Measurements from ENCODE around the gene TTN.
A peak's percentile ranks its signal among the peaks of the same experiment; 100 is the strongest.

The TTN gene

DNA sequence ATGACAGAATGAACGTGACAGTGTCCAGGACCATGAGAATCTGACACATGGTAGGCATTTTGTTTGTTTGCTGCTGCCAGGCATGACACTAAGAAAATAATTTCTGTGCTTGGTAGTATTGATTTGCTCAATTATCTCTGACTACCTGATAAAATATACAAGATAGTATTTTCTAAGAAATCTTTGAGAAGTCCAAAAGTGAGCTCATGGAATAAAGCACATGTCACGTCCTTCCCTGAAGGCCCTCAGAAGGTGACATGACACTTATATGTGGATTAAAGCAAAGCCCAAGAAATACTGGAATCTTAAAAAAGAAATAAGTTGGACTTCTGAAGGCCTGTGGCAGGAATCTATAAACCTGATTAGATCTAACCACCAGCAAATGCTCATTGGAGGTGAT, 3.8 kb upstream of the TTN start:
- DNase-seq (ENCODE audit: low spot score), result no peak

DNA sequence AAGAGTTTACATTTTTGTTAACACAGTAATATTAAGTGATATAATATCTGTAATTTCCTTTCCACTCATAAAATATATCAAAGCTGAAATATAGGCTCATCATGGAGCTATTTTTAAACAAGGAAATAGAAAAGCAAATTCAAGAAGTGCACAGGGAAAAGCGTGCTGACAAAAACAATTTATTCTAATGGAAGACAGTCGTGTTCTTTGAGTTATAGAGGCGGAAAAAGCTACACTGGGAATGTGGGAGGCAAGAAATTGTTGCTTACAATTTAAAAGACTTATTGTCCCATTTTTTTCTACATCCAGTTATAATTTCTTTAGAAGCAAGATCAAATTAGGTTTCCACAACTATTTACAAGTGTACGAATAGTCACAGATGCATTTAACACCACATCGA, 3.2 kb upstream of the TTN start:
- no peak for DNase-seq (ENCODE audit: low spot score)

DNA sequence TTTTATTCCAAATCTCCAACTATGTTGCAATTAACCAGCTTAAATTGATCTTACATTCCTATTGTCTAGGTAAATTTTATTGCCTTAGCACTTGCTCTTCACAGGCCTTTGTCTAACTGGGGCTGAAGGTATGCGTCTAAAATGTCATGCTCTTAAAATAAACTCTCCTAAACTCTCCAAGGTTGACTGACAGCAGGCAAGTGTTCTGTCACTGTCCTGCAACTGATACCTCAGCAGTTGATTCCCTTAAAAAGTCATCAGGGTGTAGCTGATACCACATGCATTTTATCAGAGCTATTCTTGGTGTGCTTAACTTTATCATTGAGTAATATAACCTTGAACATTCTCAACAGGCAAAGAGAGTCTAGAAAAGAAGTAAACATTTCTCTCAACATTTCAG, 680 bp downstream of the TTN start:
- no peak for DNase-seq (ENCODE audit: low spot score)

DNA sequence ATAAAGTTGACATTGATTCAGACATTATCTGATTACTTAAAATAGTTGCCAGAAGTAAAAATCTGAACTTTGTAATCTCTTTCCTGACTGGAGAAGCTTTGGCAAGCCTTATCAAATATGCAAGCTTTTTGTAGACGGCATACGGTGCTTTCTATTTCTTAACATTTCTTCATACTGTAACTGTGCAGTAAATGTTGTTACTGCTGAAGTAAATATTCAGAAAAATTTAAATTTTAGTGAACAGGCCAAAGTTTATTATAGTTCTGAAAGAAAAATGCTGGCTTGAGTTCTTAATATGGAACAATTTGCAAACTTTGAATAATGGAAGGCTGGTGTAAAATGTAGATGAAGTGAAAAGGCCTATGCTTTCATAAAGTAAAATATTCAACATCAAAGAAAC, 1.8 kb downstream of the TTN start:
- DNase-seq (ENCODE audit: low spot score), result no peak

DNA sequence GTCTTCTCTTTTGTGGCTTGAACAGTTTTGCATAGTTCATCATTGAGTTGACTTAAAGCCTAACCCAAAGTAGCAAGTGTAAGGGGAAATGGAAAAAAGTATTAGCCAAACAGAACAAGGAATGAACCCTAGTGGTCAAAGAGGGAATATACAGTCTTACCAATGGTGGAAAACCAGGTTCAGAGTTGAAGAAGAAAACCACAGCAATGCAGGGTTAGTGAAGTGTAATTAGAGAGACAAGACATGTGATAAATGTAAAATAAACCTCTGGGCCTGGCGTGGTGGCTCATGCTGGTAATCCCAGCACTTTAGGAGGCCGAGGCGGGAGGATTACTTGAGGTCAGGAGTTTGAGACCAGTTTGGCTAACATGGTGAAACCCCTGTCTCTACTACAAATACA, 2.4 kb downstream of the TTN start:
- DNase-seq (ENCODE audit: low spot score), result peak; percentile 74

DNA sequence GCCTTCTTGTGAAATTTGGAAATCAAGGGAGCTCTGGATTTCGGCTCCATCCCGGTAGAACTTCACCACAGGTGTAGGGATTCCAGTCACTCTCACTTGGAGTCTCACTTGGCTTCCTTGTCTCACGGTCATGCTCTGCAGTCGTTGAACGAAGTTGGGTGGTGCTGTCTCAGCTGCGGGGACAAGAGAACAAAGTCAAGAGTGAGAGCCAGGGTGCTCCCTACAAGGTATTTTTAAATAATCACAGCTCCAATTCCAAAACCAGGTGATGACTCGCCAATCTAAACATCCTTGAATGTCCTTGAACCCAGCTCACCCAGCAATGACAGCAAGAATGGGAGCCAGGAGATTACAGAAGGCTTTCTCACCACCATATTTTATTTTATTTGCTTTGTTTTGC, 6.7 kb downstream of the TTN start:
- DNase-seq (ENCODE audit: low spot score), result no peak

DNA sequence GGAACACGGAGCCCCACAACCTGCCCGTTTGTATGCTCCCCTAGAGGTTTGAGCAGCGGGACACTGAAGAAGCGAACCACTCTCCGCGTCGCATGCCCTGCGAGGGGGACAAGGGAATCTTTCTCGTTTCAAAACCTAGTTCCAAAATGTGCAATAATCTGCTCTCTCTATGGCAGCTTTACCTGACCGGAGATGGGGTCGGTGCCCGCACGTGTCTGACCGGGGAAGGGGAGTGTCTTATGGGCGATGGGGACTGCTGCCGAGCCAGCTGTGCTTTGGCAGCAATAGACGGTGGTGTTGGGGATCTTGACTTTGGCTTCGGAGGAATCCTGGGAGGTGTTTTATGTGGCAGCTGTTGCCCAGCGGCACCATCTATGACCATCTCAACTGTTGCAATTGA, 7.9 kb downstream of the TTN start:
- DNase-seq (ENCODE audit: low spot score), result no peak

DNA sequence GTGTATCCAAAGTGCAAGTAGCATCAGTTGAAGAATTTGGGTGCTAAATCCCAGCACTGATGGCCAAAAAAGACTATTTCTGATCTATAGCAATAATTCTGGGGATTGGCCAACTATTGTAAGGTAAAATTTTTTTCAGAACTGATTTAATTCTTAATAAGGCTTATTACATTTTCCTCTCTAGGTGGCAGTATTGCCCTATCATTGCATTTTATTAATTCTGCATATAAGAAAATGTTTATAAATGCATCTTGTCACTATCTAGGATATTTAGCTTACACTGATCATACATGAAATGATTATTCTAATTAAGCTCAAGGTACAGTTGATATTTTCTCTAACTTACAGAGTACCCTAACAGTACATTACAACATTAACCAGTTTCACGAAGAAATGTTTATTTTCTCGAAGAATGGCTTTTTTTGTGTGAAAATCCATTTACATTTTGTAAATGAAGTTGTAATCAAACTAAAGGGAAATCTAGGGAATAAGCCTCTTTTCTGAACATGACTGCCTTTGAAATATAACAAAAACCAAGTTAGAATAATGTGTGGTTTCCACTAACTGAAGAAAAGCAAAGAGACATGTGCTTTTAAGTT, 11.0 kb downstream of the TTN start:
- DNase-seq (ENCODE audit: low spot score), result peak; percentile 24

DNA sequence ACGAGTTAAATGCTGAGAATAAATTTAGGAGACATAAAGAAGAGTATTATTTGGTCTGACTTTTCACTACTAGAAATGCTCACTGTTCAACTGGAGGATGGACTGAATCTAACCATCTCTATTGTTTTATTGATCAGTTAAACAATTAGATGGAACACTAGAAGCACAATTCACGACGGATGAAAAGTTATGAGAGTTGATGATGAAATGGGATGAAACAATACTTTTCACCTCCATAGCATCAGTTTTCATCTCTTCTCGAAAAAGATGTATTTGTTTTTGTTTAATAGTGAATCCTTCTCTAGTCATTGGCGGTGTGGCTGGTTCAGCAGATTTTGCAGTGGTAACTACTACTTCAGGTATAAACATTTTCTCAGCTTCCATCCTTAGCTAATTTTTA, 19.3 kb downstream of the TTN start:
- no peak for DNase-seq (ENCODE audit: low spot score)

DNA sequence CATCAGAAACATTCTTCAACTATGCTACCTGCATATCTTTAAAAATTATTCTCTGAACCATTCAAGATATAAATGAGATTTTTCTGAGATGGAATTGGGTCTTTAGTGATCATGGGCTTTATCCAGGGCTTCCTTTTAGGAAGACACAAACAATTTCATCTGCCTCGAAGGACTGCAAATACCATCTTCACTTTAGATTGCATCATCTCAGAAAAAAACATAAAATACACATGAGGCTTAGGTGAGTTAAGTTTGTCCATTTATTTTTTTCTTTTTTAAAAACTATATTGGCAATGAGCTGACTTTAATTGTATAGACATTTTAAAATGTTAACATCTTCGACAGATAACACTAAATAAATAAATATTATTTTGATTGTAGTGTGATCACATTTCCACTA, 20.1 kb downstream of the TTN start:
- no peak for DNase-seq (ENCODE audit: low spot score)

DNA sequence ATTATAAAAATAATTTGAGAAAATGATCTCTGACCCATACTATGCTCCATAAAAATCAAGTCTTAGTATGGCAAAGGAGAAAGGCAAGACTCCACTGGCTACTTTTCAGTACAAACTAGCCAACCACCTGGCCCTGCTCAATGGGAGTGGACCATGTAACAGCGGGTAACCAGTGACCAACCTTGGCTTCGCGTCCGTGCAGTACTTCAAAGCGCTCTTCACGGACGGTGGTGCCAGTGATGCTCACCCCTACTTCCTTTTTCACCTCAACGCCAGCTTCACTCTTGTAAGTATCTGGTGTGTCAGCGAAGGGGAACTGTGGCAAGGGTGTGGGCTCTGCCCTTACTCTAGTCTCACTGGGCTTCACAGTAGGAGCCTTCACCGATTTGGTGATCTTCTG, 23.3 kb downstream of the TTN start:
- no peak for DNase-seq (ENCODE audit: low spot score)

DNA sequence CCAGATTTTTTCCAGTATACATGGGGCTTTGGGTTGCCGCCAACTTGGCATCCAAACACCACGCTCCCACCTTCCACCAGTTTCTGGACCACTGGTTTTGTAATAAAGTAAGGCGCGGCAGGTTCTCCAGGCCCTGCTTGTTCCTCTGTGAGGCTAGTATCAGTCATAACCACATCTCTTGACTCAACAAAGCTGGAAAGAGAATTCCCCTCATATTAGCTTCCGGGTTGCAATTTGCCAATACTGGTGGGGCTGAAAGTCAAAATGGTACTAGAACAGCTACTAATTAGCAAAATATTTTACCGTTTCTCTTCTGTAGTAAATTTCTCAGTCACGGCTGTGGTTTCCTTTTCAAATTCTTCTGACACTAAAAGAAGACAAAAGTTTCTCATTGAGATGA, 25.0 kb downstream of the TTN start:
- DNase-seq (ENCODE audit: low spot score), result no peak

DNA sequence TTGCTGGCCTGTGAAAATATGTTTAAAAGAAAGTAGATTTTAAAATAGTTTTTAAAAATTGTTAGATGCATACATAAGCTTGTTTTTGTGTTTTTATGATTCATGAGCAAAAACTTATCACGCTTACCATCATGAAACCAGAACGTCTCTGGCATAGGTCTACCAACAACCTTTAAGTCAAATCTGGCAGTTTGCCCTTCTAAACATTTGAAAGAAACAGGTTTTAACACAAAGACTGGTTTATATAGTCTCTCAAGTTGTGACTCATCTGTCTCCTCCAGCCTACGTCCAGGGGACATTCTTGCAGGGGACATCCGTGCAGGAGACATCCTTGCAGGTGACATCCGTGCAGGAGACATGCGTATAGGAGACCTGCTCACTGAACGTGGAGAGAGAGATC, 29.6 kb downstream of the TTN start:
- DNase-seq (ENCODE audit: low spot score), result no peak

DNA sequence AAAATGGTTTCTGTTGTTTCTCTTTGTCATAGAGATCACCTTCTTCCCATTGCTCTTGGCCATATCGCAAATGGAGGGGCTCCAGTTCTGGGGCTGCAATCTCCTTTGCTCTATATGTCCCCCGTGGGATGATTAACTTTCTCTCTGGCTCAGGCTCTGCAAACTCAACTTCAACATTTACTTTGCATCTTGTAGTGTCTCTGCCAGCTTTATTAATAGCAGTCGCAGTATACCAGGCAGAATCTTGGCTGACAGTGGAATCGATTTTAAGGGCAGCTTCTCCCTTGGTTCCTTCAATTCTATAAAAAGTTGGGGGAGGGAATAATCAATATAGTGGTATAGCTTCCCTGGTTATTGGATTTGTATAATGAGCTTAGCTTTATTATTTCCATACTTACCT, 30.5 kb downstream of the TTN start:
- no peak for DNase-seq (ENCODE audit: low spot score)

DNA sequence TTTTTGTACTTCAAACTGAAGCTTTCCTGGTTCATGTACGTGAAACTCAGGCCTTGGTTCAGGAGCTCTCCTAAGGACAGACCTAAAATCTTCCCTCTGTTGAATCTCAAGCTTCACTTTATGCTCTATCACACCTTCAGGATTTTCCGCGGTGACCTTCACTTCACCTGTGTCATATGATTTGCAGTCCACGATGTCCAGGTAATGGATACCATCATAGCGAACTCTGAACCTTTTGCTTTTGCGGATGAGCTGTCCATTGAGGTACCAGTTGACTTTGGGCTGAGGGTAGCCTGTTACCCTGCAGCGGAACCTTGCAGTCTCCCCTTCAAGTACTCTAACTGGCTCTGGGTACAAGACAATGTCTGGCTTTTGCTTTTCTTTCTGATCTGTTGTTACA, 31.2 kb downstream of the TTN start:
- DNase-seq (ENCODE audit: low spot score), result no peak

DNA sequence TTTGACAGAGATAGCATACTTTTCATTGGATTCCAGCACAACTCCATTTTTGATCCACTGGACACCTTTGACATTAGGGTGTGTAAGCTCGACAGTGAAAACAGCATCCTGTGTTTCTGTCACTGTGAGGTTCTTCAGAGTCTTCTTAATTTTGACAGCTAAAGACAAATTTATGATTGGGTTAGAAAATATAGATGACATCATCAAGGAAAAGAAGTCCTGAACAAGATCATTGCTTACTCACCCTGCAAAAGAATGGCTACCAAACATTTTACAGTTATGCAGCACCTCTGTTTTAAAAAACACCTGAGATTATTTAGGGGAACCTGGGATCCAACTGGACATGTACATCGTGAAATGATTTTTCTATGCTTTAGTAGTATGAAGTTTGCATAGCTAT, 36.7 kb downstream of the TTN start:
- no peak for DNase-seq (ENCODE audit: low spot score)

DNA sequence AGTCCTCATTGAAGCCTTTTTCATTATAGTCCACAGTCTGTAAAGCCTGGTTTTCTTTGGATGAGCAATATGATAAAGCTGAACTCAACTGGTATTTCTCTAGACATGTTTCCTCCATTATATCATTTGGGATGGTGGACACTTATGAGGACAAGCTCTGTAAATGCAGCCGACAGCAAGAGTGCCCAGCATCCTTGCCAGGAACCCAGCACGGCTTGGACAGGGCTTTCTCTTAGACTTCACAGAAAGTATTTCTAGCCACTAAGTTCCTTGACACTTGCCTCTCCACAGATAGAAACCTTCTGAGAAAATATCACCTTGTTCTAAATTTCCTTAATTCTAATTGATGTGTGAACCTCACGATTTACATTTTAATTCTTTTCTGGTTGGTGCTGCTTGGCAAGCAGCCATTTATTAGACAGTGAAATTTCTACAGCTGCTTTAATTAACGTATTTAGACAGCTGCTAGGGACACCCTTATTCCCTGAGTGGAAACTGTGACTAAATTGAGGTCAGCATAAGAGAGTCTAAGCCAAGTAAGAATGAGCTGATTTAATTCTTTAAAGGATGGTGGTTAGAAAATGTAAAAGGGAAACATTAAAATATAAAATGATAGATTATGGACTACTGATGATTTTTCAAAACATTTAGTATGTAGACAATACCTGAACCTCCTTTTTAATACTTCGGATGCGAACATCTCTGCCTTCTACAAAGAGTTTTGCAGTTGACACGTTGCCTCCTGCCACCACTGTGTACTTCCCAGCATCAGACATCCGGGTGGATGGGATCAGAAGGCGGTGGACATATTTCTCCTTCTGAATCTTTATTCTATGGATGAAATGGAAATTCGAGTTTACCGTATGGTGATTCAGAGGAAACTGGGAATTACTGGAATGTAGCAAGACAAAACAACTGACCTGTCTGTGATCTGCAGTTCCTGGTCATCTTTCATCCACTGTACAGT, 39.8 kb downstream of the TTN start:
- DNase-seq (ENCODE audit: low spot score), result no peak

DNA sequence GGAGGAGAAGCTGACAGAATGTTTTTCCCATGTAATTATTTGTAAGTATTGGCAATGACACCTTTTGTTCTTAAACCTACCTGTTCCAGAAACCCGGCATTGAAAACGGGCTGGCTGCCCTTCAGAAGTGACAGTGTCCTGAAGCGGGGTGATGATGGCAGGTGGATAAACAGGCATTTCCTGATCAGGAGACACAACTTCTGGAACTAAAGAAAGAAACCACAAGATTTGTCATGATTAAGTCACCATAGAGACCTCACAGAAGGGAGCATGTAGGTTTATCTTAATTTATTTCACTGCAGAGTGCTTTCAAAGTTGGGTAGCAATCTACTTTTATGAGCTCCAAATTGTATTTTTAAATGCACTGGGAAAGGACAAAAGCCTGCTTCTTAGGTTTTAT, 43.1 kb downstream of the TTN start:
- no peak for DNase-seq (ENCODE audit: low spot score)

DNA sequence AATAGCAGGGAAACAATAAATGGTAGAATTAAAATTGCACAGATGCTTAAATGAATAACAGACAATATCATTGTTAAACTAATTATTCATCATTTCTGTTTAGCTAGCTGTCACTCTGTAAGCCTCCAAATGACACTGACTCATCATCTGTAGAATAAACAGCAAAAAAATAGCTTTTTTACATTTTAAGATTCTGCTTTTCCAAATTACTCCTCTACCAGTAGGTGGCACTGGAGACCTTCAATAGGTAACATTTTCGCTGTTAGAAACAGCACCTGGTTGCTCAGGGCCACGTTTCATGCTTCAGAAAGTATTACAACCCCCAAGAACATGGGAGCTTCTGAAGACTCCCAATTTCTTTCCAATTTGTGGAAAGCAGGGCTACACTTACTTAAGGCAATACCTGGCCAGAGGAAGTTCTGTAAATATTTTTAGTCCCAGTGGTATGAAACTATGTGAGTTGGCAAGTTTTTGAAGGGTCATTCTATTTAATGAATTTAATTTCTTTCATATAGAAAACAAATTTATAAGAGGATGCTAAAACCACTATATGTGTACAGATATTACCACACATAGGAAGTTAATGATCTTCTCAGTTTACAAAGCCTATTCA, 45.4 kb downstream of the TTN start:
- DNase-seq (ENCODE audit: low spot score), result peak; percentile 39

DNA sequence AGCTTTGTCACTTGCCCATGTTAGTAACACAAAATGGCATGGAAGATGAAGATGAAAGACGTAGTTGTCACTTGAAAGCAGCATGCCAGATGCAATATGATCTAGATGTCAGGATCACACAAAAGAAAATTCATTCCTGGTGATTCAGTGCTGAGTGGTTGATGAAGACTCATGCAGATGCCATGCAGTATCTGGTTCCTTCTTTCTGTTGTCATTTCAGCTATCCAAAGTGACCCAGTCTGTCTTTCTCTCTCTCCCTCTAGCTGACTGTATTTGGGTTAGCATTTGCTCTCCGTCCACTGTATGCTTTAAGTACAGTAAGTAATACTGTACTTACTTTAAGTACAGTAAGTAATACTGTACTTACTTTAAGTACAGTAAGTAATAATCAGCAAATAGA, 50.4 kb downstream of the TTN start:
- no peak for DNase-seq (ENCODE audit: low spot score)

DNA sequence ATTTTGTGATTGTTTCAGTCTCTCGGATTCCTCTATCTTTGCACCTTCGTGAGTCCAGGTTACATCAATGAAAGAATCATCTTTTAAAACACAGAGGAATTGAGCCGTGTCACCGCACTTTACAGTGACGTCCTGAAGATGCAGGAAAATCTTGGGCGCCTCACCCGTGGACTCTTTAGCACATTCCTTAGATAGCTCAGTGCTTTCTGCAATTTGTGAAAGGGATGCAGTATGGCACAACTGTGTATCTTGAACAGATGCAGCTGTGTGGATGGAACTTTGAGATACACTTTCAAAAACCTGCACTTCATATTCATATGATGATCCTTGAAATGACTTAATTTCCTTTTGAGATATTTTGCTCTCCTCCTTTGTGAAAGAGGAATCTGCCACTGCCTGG, 50.9 kb downstream of the TTN start:
- DNase-seq (ENCODE audit: low spot score), result no peak

DNA sequence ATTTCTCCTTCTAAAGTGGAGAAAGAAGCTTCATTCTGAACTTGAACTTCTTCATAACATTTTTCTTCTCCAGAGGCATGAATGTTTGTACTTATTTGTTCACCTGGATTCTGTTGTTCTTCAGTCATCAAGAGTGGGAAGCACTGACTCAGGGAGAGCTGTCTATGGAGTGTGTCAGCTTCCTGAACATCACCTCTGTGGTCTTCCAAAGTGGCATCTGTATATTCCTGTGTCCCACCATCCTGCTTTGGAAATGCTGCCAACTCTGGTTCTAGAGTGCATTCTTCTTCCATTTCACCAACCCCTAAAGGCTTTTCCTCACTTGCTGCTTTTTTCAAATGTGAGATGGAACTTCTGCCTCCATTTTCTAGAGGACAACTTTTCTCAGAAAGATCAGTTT, 59.5 kb downstream of the TTN start:
- no peak for DNase-seq (ENCODE audit: low spot score)

DNA sequence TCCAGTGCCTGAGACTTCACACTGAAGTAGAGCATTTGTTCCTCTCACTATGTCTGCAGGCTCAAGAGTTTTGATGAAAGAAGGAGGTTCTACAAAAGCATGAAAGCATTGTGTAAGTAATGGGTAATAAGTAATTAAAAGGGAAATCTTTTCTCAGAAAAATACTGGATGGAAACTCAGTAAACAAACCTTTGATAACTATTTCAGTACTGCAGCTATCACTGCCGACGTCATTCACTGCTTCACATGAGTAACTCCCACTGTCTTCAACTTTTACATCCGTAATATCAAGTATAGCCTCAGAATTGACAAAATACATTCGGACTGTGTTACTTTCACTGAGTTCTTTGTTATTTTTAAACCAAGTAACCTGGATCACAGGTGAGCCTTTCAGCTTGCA, 72.7 kb downstream of the TTN start:
- no peak for DNase-seq (ENCODE audit: low spot score)

Measured in iPS-NIHi11 (cell line).